K562 (cell line): ENCODE data around the gene HFE. TPM values are rescaled to one million over a fixed set of nuclear protein-coding genes. Genes with fewer than 3 reads are reported as not detected.

Experiments
- ATAC-seq: fragments of 200-7000 bp; cut with Tn5 transposase; 3 replicates; pipeline ENCODE4 v1.9.1; 2020; ENCODE audit warnings: moderate library complexity
- BruUV-seq: library from RNA; stranded (reverse); fragments of 400-500 nt; replicated peaks from 2 replicates; lab custom pipeline; 2021; lab: Mats Ljungman, UMichigan
- CTCF ChIA-PET: fragments of 300-600 bp; formaldehyde crosslinking; extraction: SDS; loops from one replicate; lab custom pipeline; 2021; ENCODE audit warnings: low intra/inter-chr PET ratio; lab: Yijun Ruan, JAX
- POLR2A ChIA-PET: fragments of 300-600, 350-650 bp; sonication (Branson Sonifier 250); formaldehyde crosslinking; extraction: SDS; loops from one replicate; lab custom pipeline; 2021; ENCODE audit warnings: antibody characterized with exemption, inconsistent platforms; lab: Yijun Ruan, JAX
- DNase-seq, 4 experiments: peaks; one replicate each; pipeline versions ENCODE4 v3.0.0 to v3.0.0-alpha.2; 2011 to 2018; ENCODE audit warnings: low spot score in 3 of 4, mixed read lengths in 3 of 4; ENCODE audit errors: extremely low read depth in 1 of 4
- FAIRE-seq: peaks from 2 replicates; lab custom pipeline; 2011; peaks lifted over from hg19 to GRCh38; lab: Jason Lieb, UNC
- H2AFZ ChIP-seq: 2 replicates; pipeline ENCODE4 v1.6.0; 2011; ENCODE audit warnings: low read depth, low read length, control low read depth, inconsistent platforms
- H3K27ac ChIP-seq: fragments of 200-600 bp; 3 replicates; pipeline ENCODE4 v1.8.0; 2011; ENCODE audit warnings: low read depth, mild to moderate bottlenecking, control low read depth, inconsistent platforms, low read length, moderate library complexity, mixed read lengths; ENCODE audit errors: extremely low read depth
- H3K27me3 ChIP-seq, 2 experiments: fragments of 300-600 bp in 1 of 2; 2 replicates in 1 of 2; 3 replicates in 1 of 2; pipeline versions ENCODE4 v1.6.0 to v1.8.0; 2011; ENCODE audit warnings: inconsistent platforms in 2 of 2, low read length in 2 of 2, mild to moderate bottlenecking in 1 of 2, mixed read lengths in 1 of 2, moderate library complexity in 1 of 2; ENCODE audit not compliant: control insufficient read depth in 2 of 2, insufficient read depth in 2 of 2
- H3K36me3 ChIP-seq: fragments of 300-600 bp; 3 replicates; pipeline ENCODE4 v1.8.0; 2011; ENCODE audit warnings: mild to moderate bottlenecking, low read length, inconsistent platforms; ENCODE audit not compliant: control insufficient read depth, insufficient read depth
- H3K4me1 ChIP-seq, 2 experiments: fragments of 200-600 bp in 1 of 2; replicated peaks in 1 of 2; 2 replicates in 1 of 2; 3 replicates in 1 of 2; pipeline versions ENCODE4 v1.5.1 to v1.8.0; 2011; ENCODE audit warnings: inconsistent platforms in 2 of 2, low read length in 2 of 2, mild to moderate bottlenecking in 1 of 2, mixed read lengths in 1 of 2, moderate library complexity in 1 of 2; ENCODE audit not compliant: control insufficient read depth in 2 of 2, insufficient read depth in 2 of 2
- H3K4me2 ChIP-seq: 2 replicates; pipeline ENCODE4 v1.6.1; 2011; ENCODE audit warnings: low read length, control low read depth, inconsistent platforms, mixed read lengths; ENCODE audit not compliant: insufficient read depth
- H3K4me3 ChIP-seq: fragments of 200-600 bp; sonication (generic), shearing (Covaris generic); 2 replicates; pipeline ENCODE4 v1.5.1; 2016; ENCODE audit warnings: control low read depth, inconsistent platforms
- H3K79me2 ChIP-seq: fragments of 200-600 bp; 3 replicates; pipeline ENCODE4 v1.8.0; 2011; ENCODE audit warnings: low read length, inconsistent platforms; ENCODE audit not compliant: control insufficient read depth, insufficient read depth
- H3K9ac ChIP-seq, 2 experiments: 2 replicates each; pipeline versions ENCODE4 v1.6.0 to v1.6.1; 2011; ENCODE audit warnings: low read depth in 2 of 2, low read length in 2 of 2, control low read depth in 1 of 2, inconsistent platforms in 1 of 2, mild to moderate bottlenecking in 1 of 2, mixed read lengths in 1 of 2; ENCODE audit not compliant: insufficient read depth in 1 of 2
- H3K9me1 ChIP-seq: one replicate; pipeline ENCODE4 v1.6.0; 2011; ENCODE audit warnings: inconsistent platforms, mild to moderate bottlenecking, low read length, moderate library complexity; ENCODE audit not compliant: control insufficient read depth, insufficient read depth
- H3K9me3 ChIP-seq: replicated peaks from 2 replicates; pipeline ENCODE4 v1.5.1; 2011; ENCODE audit warnings: low read depth, low read length, inconsistent platforms; ENCODE audit not compliant: control insufficient read depth, insufficient read depth
- H4K20me1 ChIP-seq: replicated peaks from 2 replicates; pipeline ENCODE4 v1.6.1; 2011; ENCODE audit warnings: low read length, inconsistent platforms, mixed read lengths; ENCODE audit not compliant: control insufficient read depth, insufficient read depth
- CBX5 ChIP-seq: IDR thresholded peaks from 2 replicates; pipeline ENCODE4 v1.6.1; 2014; ENCODE audit warnings: low read depth, borderline replicate concordance
- PRPF4 ChIP-seq: fragments of 200-400 bp; formaldehyde crosslinking; IDR thresholded peaks from one replicate; pipeline ENCODE4 v1.6.1; 2017; ENCODE audit warnings: low read length, low read depth, mild to moderate bottlenecking; ENCODE audit not compliant: insufficient read depth, poor library complexity, severe bottlenecking
- TEAD1 ChIP-seq, 2 experiments: fragments of 450-650 bp in 1 of 2; sonication (generic) in 1 of 2; formaldehyde crosslinking; IDR thresholded peaks; 2 replicates each; pipeline versions ENCODE4 v1.4.0 to v1.8.0; 2020 to 2022; ENCODE audit warnings: mild to moderate bottlenecking in 2 of 2, missing genetic modification reagents in 1 of 2
- TFAP4 ChIP-seq: sonication (generic); formaldehyde crosslinking; IDR thresholded peaks from 2 replicates; pipeline ENCODE4 v1.8.0; 2022; ENCODE audit warnings: missing genetic modification reagents, mild to moderate bottlenecking, moderate library complexity, borderline replicate concordance
- WGBS: fragments of 100-300 bp; shearing (Covaris generic); methylation state at CpG from one replicate; pipeline ENCODE4 v1.1.6; 2016; ENCODE audit warnings: low coverage, mixed read lengths; ENCODE audit not compliant: insufficient coverage; ENCODE audit errors: missing lambda C conversion rate; 5-methylcytosine and 5-hydroxymethylcytosine counted together
- in situ Hi-C: fragments of 300-500 bp; cut with MboI; formaldehyde crosslinking; loops from 4 replicates; pipeline ENCODE4 v1.15.0; 2018; ENCODE audit warnings: inconsistent platforms, mixed read lengths
- intact Hi-C: fragments of 100-400 bp; cut with micrococcal nuclease; formaldehyde crosslinking; loops from 2 replicates; pipeline ENCODE4 v1.14.2; 2022
- polyA plus RNA-seq, 8 experiments: library from polyadenylated mRNA; depleted of rRNA in 4 of 8; stranded (reverse) in 5 of 8; unstranded in 3 of 8; fragments of >200 nt; fragmentation: Nextera tagmentation in 2 of 8; fragmentation: Illumina TruSeq in 1 of 8; extraction: Ambion mirVana in 2 of 8; extraction: Trizol in 1 of 8; gene quantifications; 2 replicates each; pipeline versions ENCODE4 v1.2.1 to v1.2.3, GENCODE V29; 2011 to 2014; ENCODE audit warnings: inconsistent platforms in 1 of 8, missing spikeins in 1 of 8
- total RNA-seq, 7 experiments: library from RNA; depleted of rRNA in 6 of 7; stranded (reverse); fragments of >200 nt in 6 of 7; fragmentation: Illumina TruSeq in 2 of 7; extraction: Trizol in 2 of 7; gene quantifications; 2 replicates each; pipeline versions ENCODE4 v1.2.1 to v1.2.3, GENCODE V29; 2011 to 2021; ENCODE audit warnings: low replicate concordance in 1 of 7
- TF ChIP-seq, protein P1 (sequence below): sonication (generic); formaldehyde crosslinking; IDR thresholded peaks from 2 replicates; pipeline ENCODE4 v1.8.1; 2023; ENCODE audit warnings: mild to moderate bottlenecking, missing genetic modification reagents

HFE gene
- total and polyA plus RNA-seq, 9 of the 15 experiments (the other 6 are each of a cell fraction or from before 2014, with no cell fraction given): 0.14 to 1.2 (median 0.76) TPM

GRCh38 chr6:26141378-26141904, 54.2 kb downstream of the HFE start:
- Histone ChIP-seq H3K4me2 (no peak overlapping the region), H2AFZ (no peak overlapping the region), H3K4me1 (no peaks in the 10 kb centered on the region), H3K9ac (peak overlapping the region in 1 of 2 experiments; percentile 30; a peak in 1 of 4 replicates), H3K27me3 (no peaks in the 10 kb centered on the region), H3K79me2 (peaks cover 16% of the 10 kb centered on the region), H3K9me1 (no peaks in the 10 kb centered on the region), H3K9me3 (no peaks in the 10 kb centered on the region), H3K4me3 (no peak overlapping the region), H3K36me3 (peaks cover 34% of the 10 kb centered on the region), H3K27ac (no peak overlapping the region; the same call in 2 of the 3 replicates), H4K20me1 (peaks cover 7% of the 10 kb centered on the region; the same call in 1 of the 2 replicates)
- ChIA-PET POLR2A (interaction anchor here (0.6 to 11.5 kb wide), 10 partner anchors 10 to 149 kb away, joined by 3 to 190 read pairs (median 6); a partner anchor contains a TSS), CTCF (no interaction called here)
- intact Hi-C loops (no loop called here), in situ Hi-C loops (no loop called here)
- FAIRE-seq (peak; percentile 46), ATAC-seq (peak; percentile 57), DNase-seq (no peak)
- BruUV-seq: no TSS peak
- TF ChIP-seq CBX5 (no peak), TFAP4 (CRISPR knock-in tag) (peak; percentile 33; the same call in 1 of the 2 replicates), TEAD1 (CRISPR knock-in tag; IDR thresholded peaks at IDR 0.05) (no peak), PRPF4 (no peak)
- TF ChIP-seq, protein P1, sequence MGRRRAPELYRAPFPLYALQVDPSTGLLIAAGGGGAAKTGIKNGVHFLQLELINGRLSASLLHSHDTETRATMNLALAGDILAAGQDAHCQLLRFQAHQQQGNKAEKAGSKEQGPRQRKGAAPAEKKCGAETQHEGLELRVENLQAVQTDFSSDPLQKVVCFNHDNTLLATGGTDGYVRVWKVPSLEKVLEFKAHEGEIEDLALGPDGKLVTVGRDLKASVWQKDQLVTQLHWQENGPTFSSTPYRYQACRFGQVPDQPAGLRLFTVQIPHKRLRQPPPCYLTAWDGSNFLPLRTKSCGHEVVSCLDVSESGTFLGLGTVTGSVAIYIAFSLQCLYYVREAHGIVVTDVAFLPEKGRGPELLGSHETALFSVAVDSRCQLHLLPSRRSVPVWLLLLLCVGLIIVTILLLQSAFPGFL (CRISPR knock-in tag): no peak
- 57% methylated on average over 4 of the region's 4 CpGs for WGBS
